SU-DHL-6 (cell line): ENCODE measurements around the gene RANBP3.

Experiments
- H2AFZ ChIP-seq: fragments of 200-600 bp; sonication (generic); 2 replicates; pipeline ENCODE4 v1.6.1; 2014; ENCODE audit warnings: low read depth, mild to moderate bottlenecking, moderate library complexity, mixed read lengths, antibody characterized with exemption, low read length; ENCODE audit not compliant: severe bottlenecking
- H3F3A ChIP-seq: fragments of 200-600 bp; shearing (Covaris generic); 2 replicates; pipeline ENCODE4 v1.6.0; 2016; ENCODE audit warnings: antibody characterized with exemption, mild to moderate bottlenecking; ENCODE audit not compliant: insufficient read depth
- H3K27ac ChIP-seq: fragments of 200-600 bp; sonication (generic); 2 replicates; pipeline ENCODE4 v1.5.1; 2016; ENCODE audit warnings: low read depth, mild to moderate bottlenecking, low read length, moderate library complexity, mixed read lengths
- H3K27me3 ChIP-seq: fragments of 200-600 bp; sonication (generic), shearing (Covaris generic); 2 replicates; pipeline ENCODE4 v1.6.0; 2014; ENCODE audit warnings: mild to moderate bottlenecking, low read length
- H3K36me3 ChIP-seq: fragments of 200-600 bp; sonication (generic); 2 replicates; pipeline ENCODE4 v1.6.1; 2014; ENCODE audit warnings: mild to moderate bottlenecking, low read length, mixed read lengths
- H3K4me2 ChIP-seq: fragments of 300-600, 200-600 bp; shearing (Covaris generic), sonication (generic); 2 replicates; pipeline ENCODE4 v1.6.0; 2014; ENCODE audit warnings: low read length, low read depth, mild to moderate bottlenecking; ENCODE audit not compliant: poor library complexity, severe bottlenecking
- H3K4me3 ChIP-seq: fragments of 200-600 bp; sonication (generic); 2 replicates; pipeline ENCODE4 v1.5.1; 2014; ENCODE audit warnings: antibody characterized with exemption, low read length, mild to moderate bottlenecking, mixed read lengths; ENCODE audit not compliant: insufficient read depth, poor library complexity, severe bottlenecking
- H3K79me2 ChIP-seq: fragments of 200-600 bp; sonication (generic); 2 replicates; pipeline ENCODE4 v1.6.1; 2014; ENCODE audit warnings: mild to moderate bottlenecking, low read length, moderate library complexity; ENCODE audit not compliant: insufficient read depth
- H3K9ac ChIP-seq: fragments of 200-600 bp; sonication (generic); 2 replicates; pipeline ENCODE4 v1.7.0; 2014; ENCODE audit warnings: mild to moderate bottlenecking, low read length
- H3K9me2 ChIP-seq: fragments of 200-600 bp; sonication (generic); replicated peaks from 2 replicates; pipeline ENCODE4 v1.6.1; 2014; ENCODE audit warnings: low read length; ENCODE audit not compliant: insufficient read depth
- H3K9me3 ChIP-seq: fragments of 200-600 bp; sonication (generic); 2 replicates; pipeline ENCODE4 v1.6.1; 2014; ENCODE audit warnings: low read length, mixed read lengths; ENCODE audit not compliant: insufficient read depth
- H4K20me1 ChIP-seq: fragments of 200-600 bp; sonication (generic); 2 replicates; pipeline ENCODE4 v1.6.1; 2014; ENCODE audit warnings: low read depth, mild to moderate bottlenecking, antibody characterized with exemption, low read length, moderate library complexity, mixed read lengths
- CTCF ChIP-seq: fragments of 200-600 bp; sonication (generic); IDR thresholded peaks from one replicate; pipeline ENCODE4 v1.5.1; 2017; ENCODE audit warnings: antibody characterized with exemption, mild to moderate bottlenecking, low read length, moderate library complexity; ENCODE audit not compliant: insufficient read depth, poor library complexity, severe bottlenecking
- EZH2phosphoT487 ChIP-seq: fragments of 200-600 bp; sonication (generic), shearing (Covaris generic); conservative IDR thresholded peaks from 2 replicates; pipeline ENCODE4 v1.6.1; 2018; ENCODE audit warnings: mild to moderate bottlenecking, antibody characterized with exemption, low read length, moderate library complexity, mixed read lengths

The RANBP3 gene

GRCh38 chr19:5941673-5942072 lies 36.3 kb downstream of the RANBP3 start:
- H3K27ac ChIP-seq: no peak overlapping the region
- no peaks in the 10 kb centered on the region for H3K36me3 ChIP-seq
- H3K27me3 ChIP-seq: no peaks in the 10 kb centered on the region
- H3F3A ChIP-seq: no peaks in the 10 kb centered on the region
- no peak for TF ChIP-seq EZH2phosphoT487
- no peak for TF ChIP-seq CTCF
- no peak overlapping the region for H2AFZ ChIP-seq
- H4K20me1 ChIP-seq: no peaks in the 10 kb centered on the region; the same call in 1 of the 2 replicates
- peaks cover 44% of the 10 kb centered on the region for H3K79me2 ChIP-seq
- no peaks in the 10 kb centered on the region for H3K9me3 ChIP-seq
- H3K4me2 ChIP-seq: no peak overlapping the region
- H3K4me3 ChIP-seq: no peak overlapping the region
- H3K9ac ChIP-seq: no peak overlapping the region
- H3K9me2 ChIP-seq: no peaks in the 10 kb centered on the region

GRCh38 chr19:5940260-5941208 lies 37.4 kb downstream of the RANBP3 start:
- Histone ChIP-seq H3K79me2 (peaks cover 32% of the 10 kb centered on the region), H3K4me2 (no peak overlapping the region), H3K9me2 (no peaks in the 10 kb centered on the region), H2AFZ (no peak overlapping the region), H3F3A (no peaks in the 10 kb centered on the region), H4K20me1 (no peaks in the 10 kb centered on the region; the same call in 1 of the 2 replicates), H3K27ac (no peak overlapping the region), H3K36me3 (no peaks in the 10 kb centered on the region), H3K9me3 (no peaks in the 10 kb centered on the region), H3K4me3 (no peak overlapping the region), H3K27me3 (no peaks in the 10 kb centered on the region), H3K9ac (no peak overlapping the region)
- TF ChIP-seq CTCF: no peak
- no peak for TF ChIP-seq EZH2phosphoT487

- no peaks in the 10 kb centered on the region for H3K36me3 ChIP-seq
- H3K9me2 ChIP-seq: no peaks in the 10 kb centered on the region
- no peak overlapping the region for H3K4me3 ChIP-seq
- no peak for TF ChIP-seq CTCF
- no peak for TF ChIP-seq EZH2phosphoT487
- H4K20me1 ChIP-seq: no peaks in the 10 kb centered on the region; the same call in 1 of the 2 replicates
- H3K27ac ChIP-seq: no peak overlapping the region
- no peaks in the 10 kb centered on the region for H3K27me3 ChIP-seq
- no peaks in the 10 kb centered on the region for H3K9me3 ChIP-seq
- no peak overlapping the region for H2AFZ ChIP-seq
- H3F3A ChIP-seq: no peaks in the 10 kb centered on the region
- H3K4me2 ChIP-seq: no peak overlapping the region
- H3K9ac ChIP-seq: no peak overlapping the region
- peaks cover 3% of the 10 kb centered on the region for H3K79me2 ChIP-seq
Observed at GRCh38 chr19:5937550-5937949, 40.4 kb downstream of the RANBP3 start.
